GM10266 (cell line): ENCODE results near the gene PATJ.
"Not testable (repeated sequence)": the region's sequence is repeated elsewhere in the genome, so short reads cannot be mapped to it uniquely, and the experiment has no call there.

ENCODE experiments used
- DNase-seq: peaks from one replicate; pipeline ENCODE4 v3.0.0; 2012; ENCODE audit errors: extremely low spot score
- TF ChIP-seq, protein P1 (sequence below): IDR thresholded peaks from 2 replicates; pipeline ENCODE4 v1.5.1; 2012; ENCODE audit warnings: mild to moderate bottlenecking, low read depth; ENCODE audit not compliant: control insufficient read depth, insufficient read depth; ENCODE audit errors: missing control alignments

The PATJ gene

DNA sequence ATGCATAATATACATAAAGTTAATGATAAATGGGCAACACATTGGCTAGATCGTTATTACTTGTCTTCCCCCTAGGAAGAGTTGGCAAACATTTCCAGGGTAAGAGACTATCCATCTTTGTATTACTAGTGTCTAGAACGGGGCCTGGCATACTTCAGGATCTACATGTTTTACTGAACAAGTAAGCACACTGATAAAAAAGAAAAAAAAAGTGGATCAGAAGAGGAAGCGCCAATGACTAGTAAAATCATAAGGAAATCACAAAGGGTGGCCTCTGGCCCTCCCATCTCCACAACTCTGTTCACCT is 17.8 kb upstream of the PATJ start:
- no peak for DNase-seq
- TF ChIP-seq, protein P1, sequence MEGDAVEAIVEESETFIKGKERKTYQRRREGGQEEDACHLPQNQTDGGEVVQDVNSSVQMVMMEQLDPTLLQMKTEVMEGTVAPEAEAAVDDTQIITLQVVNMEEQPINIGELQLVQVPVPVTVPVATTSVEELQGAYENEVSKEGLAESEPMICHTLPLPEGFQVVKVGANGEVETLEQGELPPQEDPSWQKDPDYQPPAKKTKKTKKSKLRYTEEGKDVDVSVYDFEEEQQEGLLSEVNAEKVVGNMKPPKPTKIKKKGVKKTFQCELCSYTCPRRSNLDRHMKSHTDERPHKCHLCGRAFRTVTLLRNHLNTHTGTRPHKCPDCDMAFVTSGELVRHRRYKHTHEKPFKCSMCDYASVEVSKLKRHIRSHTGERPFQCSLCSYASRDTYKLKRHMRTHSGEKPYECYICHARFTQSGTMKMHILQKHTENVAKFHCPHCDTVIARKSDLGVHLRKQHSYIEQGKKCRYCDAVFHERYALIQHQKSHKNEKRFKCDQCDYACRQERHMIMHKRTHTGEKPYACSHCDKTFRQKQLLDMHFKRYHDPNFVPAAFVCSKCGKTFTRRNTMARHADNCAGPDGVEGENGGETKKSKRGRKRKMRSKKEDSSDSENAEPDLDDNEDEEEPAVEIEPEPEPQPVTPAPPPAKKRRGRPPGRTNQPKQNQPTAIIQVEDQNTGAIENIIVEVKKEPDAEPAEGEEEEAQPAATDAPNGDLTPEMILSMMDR = no peak

DNA sequence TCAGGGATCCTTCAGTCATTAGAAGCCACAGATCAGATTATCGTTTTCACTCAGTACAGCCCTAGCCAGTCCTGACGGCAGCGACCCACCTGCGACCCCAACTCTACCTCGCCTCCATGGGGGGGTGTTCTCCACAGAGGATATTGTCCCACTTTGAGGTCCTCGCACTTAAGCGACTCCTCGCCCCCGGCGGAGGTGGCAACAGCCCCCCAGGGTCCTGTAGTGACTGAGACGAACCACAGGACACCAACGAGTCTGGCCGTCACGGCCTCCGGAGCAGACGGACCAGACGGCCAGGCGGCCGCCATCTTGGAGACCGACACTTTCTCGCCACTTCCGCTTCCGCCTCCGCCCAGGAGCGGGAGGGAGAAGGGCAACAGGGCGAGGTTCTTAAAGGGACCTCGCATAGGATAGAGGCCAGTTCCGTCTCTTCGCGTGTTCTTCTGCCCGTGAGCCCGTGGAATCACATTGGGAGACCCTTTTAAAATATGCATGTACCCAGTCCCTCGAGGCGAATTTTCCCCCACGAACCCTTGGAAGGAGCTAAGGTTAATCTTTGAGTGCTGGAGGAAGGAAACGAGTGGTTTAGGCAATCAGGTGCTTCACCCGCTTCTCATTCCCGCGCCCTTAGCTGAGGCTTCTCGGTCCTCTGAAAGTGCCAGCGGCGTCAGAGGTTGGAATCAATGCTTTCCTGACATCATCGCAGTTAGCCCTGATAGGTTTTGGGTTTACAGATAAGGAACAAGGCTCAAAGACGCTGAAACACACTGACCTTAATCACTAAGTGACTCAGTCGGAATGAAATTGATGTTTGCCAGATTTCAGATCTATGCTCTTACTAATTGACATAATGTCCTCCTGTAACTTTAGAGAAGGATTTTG is 17.2 kb upstream of the PATJ start, which contains the start of gene TM2D1:
TSS of gene TM2D1 (minus strand) at position 329 of the 882 bp plus-strand sequence. CDS start at position 308, 21 bp downstream.
- TF ChIP-seq, protein P1 = no peak
- peak; percentile 86 for DNase-seq

DNA sequence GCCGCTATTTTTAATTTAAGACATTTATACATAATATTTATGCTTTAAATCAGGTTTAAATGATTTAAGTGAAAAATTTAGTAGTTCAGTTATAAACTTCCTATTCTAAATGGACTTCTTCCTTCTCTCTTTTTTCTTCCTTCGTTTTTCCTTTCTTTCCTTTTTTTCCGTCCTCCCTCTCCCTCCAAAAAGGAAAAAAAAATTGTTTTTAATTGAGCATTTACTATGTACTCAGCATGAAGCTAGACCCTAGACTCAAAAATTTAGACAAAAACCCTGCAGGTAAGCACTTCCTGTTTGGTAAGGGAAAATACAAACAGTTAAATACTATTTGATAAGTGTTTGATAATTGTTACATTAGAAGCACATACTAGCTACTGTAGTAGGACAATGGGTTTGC is 14.7 kb upstream of the PATJ start:
- TF ChIP-seq, protein P1 = no peak
- no peak for DNase-seq

DNA sequence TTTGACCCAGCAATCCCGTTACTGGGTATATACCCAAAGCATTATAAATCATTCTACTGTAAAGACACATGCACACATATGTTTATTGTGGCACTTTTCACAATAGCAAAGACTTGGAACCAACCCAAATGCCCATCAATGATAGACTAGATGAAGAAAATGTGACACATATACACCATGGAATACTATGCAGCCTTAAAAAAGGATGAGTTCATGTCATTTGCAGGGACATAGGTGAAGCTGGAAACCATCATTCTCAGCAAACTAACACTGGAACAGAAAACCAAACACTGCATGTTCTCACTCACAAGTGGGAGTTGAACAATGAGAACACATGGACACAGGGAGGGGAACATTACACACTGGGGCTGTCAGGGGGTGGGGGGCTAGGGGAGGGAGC is 11.6 kb upstream of the PATJ start:
- DNase-seq = not testable (repeated sequence)

DNA sequence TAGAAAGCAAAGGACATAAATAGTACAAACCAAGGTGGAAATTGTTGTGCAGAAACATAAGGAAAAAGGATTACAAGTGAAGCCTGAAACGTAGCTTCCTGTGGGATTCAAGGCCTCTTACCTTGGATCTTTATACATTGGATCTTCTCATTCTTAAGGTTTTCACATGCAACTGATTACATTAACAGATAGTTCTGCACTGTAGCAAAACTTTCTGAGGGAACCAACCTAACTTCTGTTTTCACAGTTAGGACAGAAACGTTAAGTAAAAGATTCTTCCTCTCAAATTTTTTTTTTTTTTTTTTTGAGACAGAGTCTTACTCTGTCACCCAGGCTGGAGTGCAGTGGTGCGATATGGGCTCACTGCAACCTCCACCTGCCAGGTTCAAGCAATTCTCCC is 9.6 kb upstream of the PATJ start:
- TF ChIP-seq, protein P1 = no peak

DNA sequence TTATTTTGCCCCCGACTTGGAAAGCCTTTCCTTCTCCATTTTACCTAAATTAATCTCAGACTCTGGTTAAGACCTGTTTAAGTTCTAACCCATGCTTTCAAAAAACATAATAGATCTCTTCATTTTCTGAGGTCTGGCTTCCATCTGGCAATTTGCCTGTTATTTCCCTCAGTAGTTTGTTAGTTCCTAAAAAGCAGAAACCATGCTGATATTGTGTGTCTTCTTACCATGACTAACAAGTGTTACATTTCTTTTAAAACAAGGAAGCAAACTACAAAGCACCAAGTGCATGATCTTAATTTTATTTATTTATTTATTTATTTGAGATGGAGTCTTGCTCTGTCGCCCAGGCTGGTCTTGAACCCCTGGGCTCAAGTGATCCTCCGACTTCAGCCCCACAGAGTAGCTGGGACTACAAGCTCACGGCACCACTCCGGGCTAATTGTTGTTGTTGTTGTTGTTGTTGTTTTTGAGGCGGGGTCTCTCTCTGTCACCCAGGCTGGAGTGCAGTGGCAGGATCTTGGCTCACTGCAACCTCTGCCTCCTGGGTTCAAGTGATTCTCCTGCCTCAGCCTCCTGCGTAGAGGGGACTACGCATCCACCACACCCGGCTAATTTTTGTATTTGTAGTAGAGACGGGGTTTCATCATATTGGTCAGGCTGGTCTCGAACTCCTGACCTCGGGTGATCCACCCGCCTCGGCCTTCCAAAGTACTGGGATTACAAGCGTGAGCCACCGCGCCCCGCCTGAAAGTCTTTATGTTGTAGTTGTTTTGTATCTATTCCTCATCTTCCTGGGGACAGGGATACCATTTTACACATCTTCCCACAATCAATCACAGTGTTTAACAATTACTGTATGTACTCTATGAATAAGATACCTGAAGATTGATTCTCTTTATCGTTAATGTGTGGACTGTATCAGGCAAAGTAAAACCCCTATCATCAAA is 1.3 kb upstream of the PATJ start:
- DNase-seq = no peak
- TF ChIP-seq, protein P1 = no peak

More for the DNA sequence above, 9.6 kb upstream of the PATJ start:
- DNase-seq = no peak

DNA sequence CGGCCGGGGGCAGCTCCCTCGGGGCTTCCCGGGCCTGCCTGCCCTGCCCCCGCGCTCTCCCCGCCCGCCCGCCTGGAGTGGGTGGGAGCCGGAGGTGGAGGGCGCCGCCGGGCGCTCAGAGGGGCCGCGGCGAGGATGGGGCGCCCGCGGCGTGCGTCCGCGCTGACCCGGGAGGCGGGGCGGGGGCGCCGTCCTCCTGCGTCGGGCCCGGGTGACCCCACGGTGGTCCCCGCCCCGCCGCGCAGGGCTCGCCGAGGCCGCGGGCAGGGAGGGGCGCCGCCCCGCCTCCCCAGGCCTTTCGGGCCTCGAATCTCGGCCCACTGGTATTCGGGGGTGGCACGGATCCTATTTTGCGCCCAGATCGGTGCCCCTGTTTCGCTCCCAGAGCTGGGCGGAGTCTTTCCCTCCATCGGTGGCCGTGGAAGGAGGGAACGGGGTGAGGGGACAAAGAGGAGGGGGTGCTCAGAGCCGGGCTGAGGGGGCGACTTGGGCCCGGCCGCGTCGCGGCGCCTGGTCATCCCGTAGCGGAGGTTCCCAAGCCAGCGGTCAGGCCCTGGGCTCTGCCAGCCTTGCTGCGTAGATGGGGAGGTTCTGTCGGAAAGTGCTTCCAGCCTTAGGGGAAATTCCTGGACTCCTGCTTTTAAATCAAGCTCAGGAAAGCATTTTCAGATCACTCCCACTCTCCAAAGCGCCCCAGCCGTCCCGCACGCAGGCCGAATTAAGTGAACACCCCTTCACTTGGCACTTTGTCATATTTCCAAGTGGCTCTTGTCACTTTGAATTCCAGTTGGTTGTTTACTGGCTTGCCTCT is 545 bp downstream of the PATJ start:
- TF ChIP-seq, protein P1 = no peak
- DNase-seq = peak; percentile 71
